HL-60 (cell line): ENCODE results near the gene CFAP68.

Experiments
- GABPA ChIP-seq: IDR thresholded peaks from 2 replicates; pipeline ENCODE4 v1.6.1; 2012; ENCODE audit warnings: low read depth
- POLR2AphosphoS5 ChIP-seq: IDR thresholded peaks from 2 replicates; pipeline ENCODE4 v1.6.1; 2012; ENCODE audit warnings: low read depth
- REST ChIP-seq: IDR thresholded peaks from 2 replicates; pipeline ENCODE4 v1.6.1; 2012; ENCODE audit warnings: low read depth; ENCODE audit not compliant: insufficient replicate concordance
- SPI1 ChIP-seq: IDR thresholded peaks from 2 replicates; pipeline ENCODE4 v1.6.1; 2012; ENCODE audit warnings: low read depth, mild to moderate bottlenecking, borderline replicate concordance
- TF ChIP-seq, protein P1 (sequence below): IDR thresholded peaks from one replicate; pipeline ENCODE4 v1.5.1; 2011; ENCODE audit warnings: low read length, control low read depth, inconsistent platforms; ENCODE audit not compliant: insufficient read depth

DNA sequence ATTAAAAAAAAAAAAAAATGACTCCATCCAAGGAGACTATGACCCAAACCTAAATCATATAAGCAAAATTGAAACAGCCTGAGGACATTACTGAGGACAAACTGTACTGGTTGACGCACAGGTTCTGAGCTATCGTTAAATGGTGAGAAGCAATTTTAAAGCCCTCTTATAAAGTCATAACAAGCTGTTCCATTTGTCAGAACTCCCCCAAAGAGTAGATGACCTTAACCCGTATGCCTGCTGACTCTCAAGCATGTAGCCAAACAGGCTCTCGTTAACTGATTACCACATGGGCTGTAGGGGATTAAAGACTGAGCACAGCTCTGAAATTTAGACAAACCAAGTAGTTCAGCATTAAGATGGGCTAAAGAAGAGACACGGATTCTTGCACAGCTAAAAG, 30.0 kb downstream of the CFAP68 start:
- no peak for TF ChIP-seq POLR2AphosphoS5
- TF ChIP-seq, protein P1, sequence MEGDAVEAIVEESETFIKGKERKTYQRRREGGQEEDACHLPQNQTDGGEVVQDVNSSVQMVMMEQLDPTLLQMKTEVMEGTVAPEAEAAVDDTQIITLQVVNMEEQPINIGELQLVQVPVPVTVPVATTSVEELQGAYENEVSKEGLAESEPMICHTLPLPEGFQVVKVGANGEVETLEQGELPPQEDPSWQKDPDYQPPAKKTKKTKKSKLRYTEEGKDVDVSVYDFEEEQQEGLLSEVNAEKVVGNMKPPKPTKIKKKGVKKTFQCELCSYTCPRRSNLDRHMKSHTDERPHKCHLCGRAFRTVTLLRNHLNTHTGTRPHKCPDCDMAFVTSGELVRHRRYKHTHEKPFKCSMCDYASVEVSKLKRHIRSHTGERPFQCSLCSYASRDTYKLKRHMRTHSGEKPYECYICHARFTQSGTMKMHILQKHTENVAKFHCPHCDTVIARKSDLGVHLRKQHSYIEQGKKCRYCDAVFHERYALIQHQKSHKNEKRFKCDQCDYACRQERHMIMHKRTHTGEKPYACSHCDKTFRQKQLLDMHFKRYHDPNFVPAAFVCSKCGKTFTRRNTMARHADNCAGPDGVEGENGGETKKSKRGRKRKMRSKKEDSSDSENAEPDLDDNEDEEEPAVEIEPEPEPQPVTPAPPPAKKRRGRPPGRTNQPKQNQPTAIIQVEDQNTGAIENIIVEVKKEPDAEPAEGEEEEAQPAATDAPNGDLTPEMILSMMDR: no peak
- TF ChIP-seq GABPA: no peak
- no peak for TF ChIP-seq REST
- TF ChIP-seq SPI1: no peak
